Smooth muscle cell (in vitro differentiated cells): ENCODE results near the gene GAL3ST1. TPM values are rescaled to one million over a fixed set of nuclear protein-coding genes. Genes with fewer than 3 reads are reported as not detected.

Experiments
- DNase-seq: peaks from one replicate; lab custom pipeline; 2025; ENCODE audit not compliant: unreplicated experiment; lab: John Stamatoyannopoulos, UW
- H2AFZ ChIP-seq: fragments of 200-600 bp; sonication (generic); 2 replicates; pipeline ENCODE4 v1.6.0; 2016; ENCODE audit warnings: antibody characterized with exemption, low read depth, mild to moderate bottlenecking
- H3F3A ChIP-seq: fragments of 200-600 bp; sonication (generic); 2 replicates; pipeline ENCODE4 v1.6.0; 2017; ENCODE audit warnings: antibody characterized with exemption, low read depth
- H3K27ac ChIP-seq: fragments of 200-600 bp; sonication (generic); 2 replicates; pipeline ENCODE4 v1.5.1; 2016; ENCODE audit warnings: low read depth, mild to moderate bottlenecking
- H3K27me3 ChIP-seq: fragments of 200-600 bp; sonication (generic); 2 replicates; pipeline ENCODE4 v1.6.1; 2016; ENCODE audit warnings: low read depth, mild to moderate bottlenecking
- H3K36me3 ChIP-seq: fragments of 200-600 bp; sonication (generic); 2 replicates; pipeline ENCODE4 v1.5.1; 2016; ENCODE audit warnings: low read depth
- H3K4me1 ChIP-seq: fragments of 200-600 bp; sonication (generic); 2 replicates; pipeline ENCODE4 v1.5.1; 2016; ENCODE audit warnings: low read depth
- H3K4me2 ChIP-seq: fragments of 200-600 bp; sonication (generic); 2 replicates; pipeline ENCODE4 v1.6.0; 2016; ENCODE audit warnings: mild to moderate bottlenecking
- H3K4me3 ChIP-seq: fragments of 200-600 bp; sonication (generic); 2 replicates; pipeline ENCODE4 v1.5.1; 2016; ENCODE audit warnings: mild to moderate bottlenecking
- H3K79me2 ChIP-seq: fragments of 200-600 bp; sonication (generic); 2 replicates; pipeline ENCODE4 v1.6.0; 2016; ENCODE audit warnings: low read depth, mild to moderate bottlenecking
- H3K9ac ChIP-seq: fragments of 200-600 bp; sonication (generic); 2 replicates; pipeline ENCODE4 v1.6.0; 2016; ENCODE audit warnings: low read depth
- H3K9me3 ChIP-seq: fragments of 200-600 bp; sonication (generic); replicated peaks from 2 replicates; pipeline ENCODE4 v1.5.1; 2016; ENCODE audit warnings: low read depth
- H4K20me1 ChIP-seq: fragments of 200-600 bp; sonication (generic); 2 replicates; pipeline ENCODE4 v1.6.0; 2016; ENCODE audit warnings: low read depth
- CTCF ChIP-seq: fragments of 200-600 bp; sonication (generic); IDR thresholded peaks from 2 replicates; pipeline ENCODE4 v1.5.1; 2017; ENCODE audit warnings: borderline replicate concordance, mild to moderate bottlenecking, antibody characterized with exemption; ENCODE audit not compliant: insufficient read depth, poor library complexity, severe bottlenecking
- WGBS: methylation state at CpG from one replicate; pipeline ENCODE4 v1.1.7; 2016; ENCODE audit warnings: low lambda C conversion rate; 5-methylcytosine and 5-hydroxymethylcytosine counted together
- polyA plus RNA-seq: library from polyadenylated mRNA; unstranded; fragments of >200 nt; fragmentation: Nextera tagmentation; extraction: Ambion mirVana; gene quantifications from 2 replicates; pipeline ENCODE4 v1.2.1, GENCODE V29; 2016
- total RNA-seq: library from RNA; depleted of rRNA; stranded (reverse); fragments of >200 nt; gene quantifications from 2 replicates; pipeline ENCODE4 v1.2.3, GENCODE V29; 2014

Gene GAL3ST1
- total and polyA plus RNA-seq, 2 experiments from 2014 or later, result 0.78 TPM; not detected in 1

- no peak for DNase-seq
- TF ChIP-seq CTCF, result no peak
- WGBS, result 72% methylated on average over 5 of the region's 5 CpGs
Observed at GRCh38 chr22:30521368-30522156, 52.9 kb downstream of the GAL3ST1 start.

GRCh38 chr22:30519842-30520425 lies 54.5 kb downstream of the GAL3ST1 start:
- 89% methylated on average over 7 of the region's 7 CpGs for WGBS
- no peak overlapping the region for H3K4me2 ChIP-seq
- no peak for DNase-seq
- H3K36me3 ChIP-seq, result no peaks in the 10 kb centered on the region
- no peaks in the 10 kb centered on the region for H3K4me1 ChIP-seq
- no peaks in the 10 kb centered on the region for H3K79me2 ChIP-seq
- H3K9ac ChIP-seq, result no peak overlapping the region
- no peaks in the 10 kb centered on the region for H4K20me1 ChIP-seq
- no peak overlapping the region for H2AFZ ChIP-seq
- no peaks in the 10 kb centered on the region for H3F3A ChIP-seq
- H3K27ac ChIP-seq, result no peak overlapping the region
- H3K9me3 ChIP-seq, result no peaks in the 10 kb centered on the region
- H3K27me3 ChIP-seq, result peaks cover 6% of the 10 kb centered on the region
- no peak for TF ChIP-seq CTCF
- no peak overlapping the region for H3K4me3 ChIP-seq

More at GRCh38 chr22:30521368-30522156, 52.9 kb downstream of the GAL3ST1 start:
- no peak overlapping the region for H3K27ac ChIP-seq
- no peak overlapping the region for H2AFZ ChIP-seq
- no peak overlapping the region for H3K4me2 ChIP-seq
- H3K27me3 ChIP-seq, result peaks cover 6% of the 10 kb centered on the region
- no peaks in the 10 kb centered on the region for H4K20me1 ChIP-seq
- no peaks in the 10 kb centered on the region for H3K36me3 ChIP-seq
- no peak overlapping the region for H3K9ac ChIP-seq
- no peak overlapping the region for H3K4me3 ChIP-seq
- H3K9me3 ChIP-seq, result no peaks in the 10 kb centered on the region
- H3K4me1 ChIP-seq, result no peaks in the 10 kb centered on the region
- no peaks in the 10 kb centered on the region for H3K79me2 ChIP-seq
- no peaks in the 10 kb centered on the region for H3F3A ChIP-seq

GRCh38 chr22:30516731-30517130 lies 57.7 kb downstream of the GAL3ST1 start:
- no peak overlapping the region for H3K27ac ChIP-seq
- no peaks in the 10 kb centered on the region for H3K79me2 ChIP-seq
- no peaks in the 10 kb centered on the region for H3K4me1 ChIP-seq
- H3F3A ChIP-seq, result no peaks in the 10 kb centered on the region
- 94% methylated on average over 5 of the region's 5 CpGs for WGBS
- no peak overlapping the region for H2AFZ ChIP-seq
- no peak for DNase-seq
- H4K20me1 ChIP-seq, result no peaks in the 10 kb centered on the region
- H3K9ac ChIP-seq, result no peak overlapping the region
- H3K27me3 ChIP-seq, result peaks cover 4% of the 10 kb centered on the region
- H3K4me2 ChIP-seq, result no peak overlapping the region
- no peaks in the 10 kb centered on the region for H3K9me3 ChIP-seq
- no peak for TF ChIP-seq CTCF
- H3K4me3 ChIP-seq, result no peak overlapping the region
- H3K36me3 ChIP-seq, result no peaks in the 10 kb centered on the region
